Stimulated activated effector memory CD8-positive, alpha-beta T cell treated with anti-CD3 and anti-CD28 coated beads, Interleukin-12 subunit alpha, Interleukin-12 subunit beta, amount 100 ng/mL, for 72 hours (primary cell): ENCODE measurements around the gene TSPAN14.
A peak's percentile ranks its signal among the peaks of the same experiment; 100 is the strongest.
"Not testable (repeated sequence)": the region's sequence is repeated elsewhere in the genome, so short reads cannot be mapped to it uniquely, and the experiment has no call there.

ENCODE experiments used
- ATAC-seq: fragments of 150-1000 bp; cut with Tn5 transposase; 2 replicates; pipeline ENCODE4 v1.10.0; 2021
- DNase-seq, 2 donors: peaks; one replicate each; pipeline ENCODE4 v3.0.0; 2021 to 2022; ENCODE audit warnings: low spot score in 2 of 2
- H3K27ac Mint-ChIP-seq: one replicate; pipeline ENCODE4 v1.8.0; 2022; ENCODE audit warnings: mild to moderate bottlenecking, mixed read lengths
- H3K36me3 Mint-ChIP-seq: one replicate; pipeline ENCODE4 v1.8.0; 2022; ENCODE audit warnings: mild to moderate bottlenecking, mixed read lengths
- H3K4me1 Mint-ChIP-seq: one replicate; pipeline ENCODE4 v1.8.0; 2022; ENCODE audit warnings: mixed read lengths
- H3K4me3 Mint-ChIP-seq: one replicate; pipeline ENCODE4 v1.8.0; 2022; ENCODE audit warnings: mild to moderate bottlenecking, mixed read lengths
- H3K9me3 Mint-ChIP-seq: one replicate; pipeline ENCODE4 v1.8.0; 2022; ENCODE audit warnings: mixed read lengths

TSPAN14 gene

GRCh38 chr10:80470266-80470665, 16.2 kb downstream of the TSPAN14 start:
- Mint-ChIP-seq H3K27ac (peak overlapping the region; percentile 96), H3K4me1 (peaks cover 93% of the 10 kb centered on the region), H3K9me3 (no peaks in the 10 kb centered on the region), H3K36me3 (peaks cover 57% of the 10 kb centered on the region), H3K4me3 (peak overlapping the region; percentile 64)
- DNase-seq (no peak), ATAC-seq (no peak)

GRCh38 chr10:80471001-80471400, 16.9 kb downstream of the TSPAN14 start:
- Mint-ChIP-seq H3K4me1 (peaks cover 86% of the 10 kb centered on the region), H3K36me3 (peaks cover 57% of the 10 kb centered on the region), H3K4me3 (peak overlapping the region; percentile 64), H3K27ac (peak overlapping the region; percentile 96), H3K9me3 (no peaks in the 10 kb centered on the region)
- peak; percentile 80 for ATAC-seq
- no peak for DNase-seq

GRCh38 chr10:80471715-80472233, 17.7 kb downstream of the TSPAN14 start:
- Mint-ChIP-seq H3K4me3 (peak overlapping the region; percentile 64), H3K4me1 (peaks cover 79% of the 10 kb centered on the region), H3K36me3 (peaks cover 60% of the 10 kb centered on the region), H3K27ac (peak overlapping the region; percentile 96), H3K9me3 (no peaks in the 10 kb centered on the region)
- DNase-seq: no peak
- peak; percentile 64 for ATAC-seq

GRCh38 chr10:80472234-80473095, 18.4 kb downstream of the TSPAN14 start:
- DNase-seq (no peak), ATAC-seq (peak; percentile 87)
- peak overlapping the region; percentile 96 for H3K27ac Mint-ChIP-seq
- peak overlapping the region; percentile 64 for H3K4me3 Mint-ChIP-seq
- peaks cover 67% of the 10 kb centered on the region for H3K36me3 Mint-ChIP-seq
- no peaks in the 10 kb centered on the region for H3K9me3 Mint-ChIP-seq
- H3K4me1 Mint-ChIP-seq: peaks cover 79% of the 10 kb centered on the region

GRCh38 chr10:80473096-80473657, 19.1 kb downstream of the TSPAN14 start:
- Mint-ChIP-seq H3K27ac (peak overlapping the region; percentile 96), H3K4me1 (peaks cover 80% of the 10 kb centered on the region), H3K4me3 (peak overlapping the region; percentile 64), H3K36me3 (peaks cover 71% of the 10 kb centered on the region), H3K9me3 (peaks cover 4% of the 10 kb centered on the region)
- ATAC-seq: no peak
- no peak for DNase-seq

GRCh38 chr10:80473692-80474596, 19.8 kb downstream of the TSPAN14 start:
- Mint-ChIP-seq H3K4me3 (peak overlapping the region; percentile 64), H3K9me3 (peaks cover 6% of the 10 kb centered on the region), H3K36me3 (peaks cover 67% of the 10 kb centered on the region), H3K4me1 (peaks cover 76% of the 10 kb centered on the region), H3K27ac (peak overlapping the region; percentile 96)
- ATAC-seq (no peak), DNase-seq (no peak)

- Mint-ChIP-seq H3K27ac (peak overlapping the region; percentile 96), H3K4me1 (peaks cover 70% of the 10 kb centered on the region), H3K9me3 (peaks cover 6% of the 10 kb centered on the region), H3K4me3 (peak overlapping the region; percentile 64), H3K36me3 (peaks cover 61% of the 10 kb centered on the region)
- ATAC-seq (no peak), DNase-seq (no peak)
These were observed 20.4 kb downstream of the TSPAN14 start for GRCh38 chr10:80474597-80474910.

GRCh38 chr10:80474941-80475340, 20.8 kb downstream of the TSPAN14 start:
- H3K4me3 Mint-ChIP-seq: no peak overlapping the region
- H3K4me1 Mint-ChIP-seq: peaks cover 68% of the 10 kb centered on the region

GRCh38 chr10:80475641-80476040, 21.5 kb downstream of the TSPAN14 start:
- H3K9me3 Mint-ChIP-seq, DNase-seq, H3K4me3 Mint-ChIP-seq, ATAC-seq: not testable (repeated sequence)
- Mint-ChIP-seq H3K36me3 (peaks cover 53% of the 10 kb centered on the region), H3K4me1 (peaks cover 64% of the 10 kb centered on the region), H3K27ac (peak overlapping the region; percentile 96)

More at GRCh38 chr10:80474941-80475340, 20.8 kb downstream of the TSPAN14 start:
- Mint-ChIP-seq H3K27ac (peak overlapping the region; percentile 96), H3K9me3 (peaks cover 6% of the 10 kb centered on the region), H3K36me3 (peaks cover 57% of the 10 kb centered on the region)
- no peak for ATAC-seq
- DNase-seq: no peak

GRCh38 chr10:80476685-80477084, 22.6 kb downstream of the TSPAN14 start:
- Mint-ChIP-seq H3K9me3 (peaks cover 6% of the 10 kb centered on the region), H3K4me1 (peaks cover 54% of the 10 kb centered on the region)
- no peak for ATAC-seq

GRCh38 chr10:80477813-80478212, 23.7 kb downstream of the TSPAN14 start:
- peaks cover 6% of the 10 kb centered on the region for H3K9me3 Mint-ChIP-seq
- DNase-seq (no peak), ATAC-seq (peak; percentile 69)
- no peak overlapping the region for H3K4me3 Mint-ChIP-seq
- peaks cover 39% of the 10 kb centered on the region for H3K36me3 Mint-ChIP-seq
- peaks cover 43% of the 10 kb centered on the region for H3K4me1 Mint-ChIP-seq
- H3K27ac Mint-ChIP-seq: peak overlapping the region; percentile 83

More at GRCh38 chr10:80476685-80477084, 22.6 kb downstream of the TSPAN14 start:
- peak overlapping the region; percentile 83 for H3K27ac Mint-ChIP-seq
- no peak for DNase-seq
- peaks cover 42% of the 10 kb centered on the region for H3K36me3 Mint-ChIP-seq
- no peak overlapping the region for H3K4me3 Mint-ChIP-seq

GRCh38 chr10:80480373-80480772, 26.3 kb downstream of the TSPAN14 start:
- H3K4me3 Mint-ChIP-seq, H3K9me3 Mint-ChIP-seq, H3K27ac Mint-ChIP-seq, DNase-seq, ATAC-seq: not testable (repeated sequence)
- H3K4me1 Mint-ChIP-seq: peaks cover 45% of the 10 kb centered on the region
- H3K36me3 Mint-ChIP-seq: peaks cover 38% of the 10 kb centered on the region

- DNase-seq (no peak), ATAC-seq (no peak)
- Mint-ChIP-seq H3K4me1 (peaks cover 50% of the 10 kb centered on the region), H3K36me3 (peaks cover 43% of the 10 kb centered on the region), H3K9me3 (peaks cover 6% of the 10 kb centered on the region), H3K27ac (no peak overlapping the region), H3K4me3 (no peak overlapping the region)
These were observed 26.7 kb downstream of the TSPAN14 start for GRCh38 chr10:80480852-80481251.

- Mint-ChIP-seq H3K27ac (peak overlapping the region; percentile 94), H3K36me3 (peaks cover 34% of the 10 kb centered on the region), H3K4me3 (peak overlapping the region; percentile 67), H3K9me3 (no peaks in the 10 kb centered on the region), H3K4me1 (peaks cover 64% of the 10 kb centered on the region)
- ATAC-seq: no peak
- no peak for DNase-seq
These were observed 30.1 kb downstream of the TSPAN14 start for GRCh38 chr10:80484243-80484642.

- Mint-ChIP-seq H3K9me3 (no peaks in the 10 kb centered on the region), H3K36me3 (peaks cover 36% of the 10 kb centered on the region), H3K4me1 (peaks cover 68% of the 10 kb centered on the region), H3K27ac (peak overlapping the region; percentile 94), H3K4me3 (peak overlapping the region; percentile 67)
- ATAC-seq (no peak), DNase-seq (no peak)
These were observed 30.6 kb downstream of the TSPAN14 start for GRCh38 chr10:80484676-80485075.
